Fibroblast of lung (primary cell): ENCODE data around the gene CAMTA1.

Source experiments
- CTCF ChIP-seq, 2 donors: IDR thresholded peaks in 1 of 2; conservative IDR thresholded peaks in 1 of 2; 1 replicate in 1 of 2; 2 replicates in 1 of 2; pipeline ENCODE4 v1.5.1; 2011 to 2012; ENCODE audit warnings: low read length in 2 of 2, control low read depth in 1 of 2, inconsistent platforms in 1 of 2, low read depth in 1 of 2, mild to moderate bottlenecking in 1 of 2
- EZH2 ChIP-seq: IDR thresholded peaks from 2 replicates; pipeline ENCODE4 v1.5.1; 2012; ENCODE audit warnings: low read length, control low read depth, mild to moderate bottlenecking; ENCODE audit errors: missing control alignments

DNA sequence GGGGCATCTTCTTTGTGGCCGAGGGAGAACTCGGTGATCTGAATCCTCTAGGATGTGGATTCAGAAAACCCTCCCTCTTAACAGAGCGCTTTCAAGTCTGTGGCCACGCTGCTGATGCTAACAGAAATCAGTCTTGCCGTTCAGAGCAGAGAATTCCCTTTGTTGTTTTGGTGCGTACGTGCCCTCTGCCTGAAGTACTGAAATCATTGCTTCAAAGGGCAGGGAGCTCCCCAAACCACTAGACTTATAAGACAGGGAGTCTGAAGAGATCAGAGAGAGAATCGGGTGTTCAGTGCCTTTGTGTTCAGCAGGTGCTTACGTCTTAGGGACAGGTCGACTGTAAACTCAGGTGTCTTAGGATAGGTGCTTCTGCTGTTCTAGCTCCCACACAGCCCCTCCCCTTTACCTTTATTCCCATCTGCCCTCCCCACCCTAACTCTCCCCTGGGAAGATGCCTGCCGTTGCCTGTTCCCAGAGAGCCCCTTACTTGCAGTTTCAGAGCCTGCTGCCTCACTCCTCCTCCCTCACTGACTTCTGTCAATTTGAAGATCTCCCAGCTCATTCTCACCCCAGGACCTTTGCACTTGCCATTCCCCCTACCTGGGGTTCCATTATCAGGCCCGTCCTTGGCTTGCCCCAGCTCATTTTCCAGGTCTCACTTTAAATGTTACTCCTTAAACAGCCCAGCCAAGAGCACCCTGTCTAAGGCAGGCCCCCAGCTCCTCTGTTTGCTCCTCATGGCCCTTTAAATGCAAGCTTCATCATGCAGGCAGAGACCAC is 143.0 kb downstream of the CAMTA1 start:
- TF ChIP-seq CTCF (conservative IDR thresholded peaks at IDR 0.05 in 1 of 2, IDR thresholded peaks at IDR 0.05 in 1 of 2; ENCODE audit: low read depth in 1 of 2, low read length in 2 of 2) (no peak), EZH2 (no peak)
